Activated T-cell treated with anti-CD3 and anti-CD28 coated beads, Interleukin-2, amount 50 U/mL, for 48 hours (primary cell): ENCODE results near the gene PI4KA.
"Not testable (repeated sequence)": the region's sequence is repeated elsewhere in the genome, so short reads cannot be mapped to it uniquely, and the experiment has no call there.

Source experiments
- DNase-seq, 2 experiments: peaks; one replicate each; pipeline ENCODE4 v3.0.0-alpha.2; 2020

The PI4KA gene

GRCh38 chr22:20844055-20845037 lies 14.3 kb downstream of the PI4KA start:
- no peak for DNase-seq

- no peak for DNase-seq
Measured at GRCh38 chr22:20843501-20843900, 15.1 kb downstream of the PI4KA start.

- peak; percentile 45 to 51 for DNase-seq
Measured at GRCh38 chr22:20840646-20841371, 17.8 kb downstream of the PI4KA start.

- no peak for DNase-seq
Measured at GRCh38 chr22:20839837-20840645, 18.6 kb downstream of the PI4KA start.

- DNase-seq, result not testable (repeated sequence)
Measured at GRCh38 chr22:20839354-20839753, 19.3 kb downstream of the PI4KA start.

GRCh38 chr22:20836987-20837823 lies 21.4 kb downstream of the PI4KA start:
- no peak for DNase-seq

GRCh38 chr22:20834725-20835124 lies 23.9 kb downstream of the PI4KA start:
- no peak for DNase-seq

GRCh38 chr22:20834206-20834605 lies 24.4 kb downstream of the PI4KA start:
- DNase-seq, result no peak

GRCh38 chr22:20833225-20833665 lies 25.4 kb downstream of the PI4KA start:
- DNase-seq, result no peak

- DNase-seq, result no peak
Measured at GRCh38 chr22:20829491-20830134, 29.0 kb downstream of the PI4KA start.

- not testable (repeated sequence) for DNase-seq
Measured at GRCh38 chr22:20826373-20827152, 32.0 kb downstream of the PI4KA start.

- DNase-seq, result no peak
Measured at GRCh38 chr22:20825624-20826023, 33.0 kb downstream of the PI4KA start.

GRCh38 chr22:20825216-20825615 lies 33.4 kb downstream of the PI4KA start:
- DNase-seq, result not testable (repeated sequence)

GRCh38 chr22:20823264-20823663 lies 35.3 kb downstream of the PI4KA start:
- no peak for DNase-seq

- no peak for DNase-seq
Measured at GRCh38 chr22:20822240-20822639, 36.4 kb downstream of the PI4KA start.

GRCh38 chr22:20821717-20822239 lies 36.8 kb downstream of the PI4KA start:
- DNase-seq, result not testable (repeated sequence)

- DNase-seq, result no peak
Measured at GRCh38 chr22:20819471-20819870, 39.1 kb downstream of the PI4KA start.

GRCh38 chr22:20818471-20818870 lies 40.1 kb downstream of the PI4KA start:
- DNase-seq, result no peak

- DNase-seq, result no peak
Measured at GRCh38 chr22:20816559-20816958, 42.1 kb downstream of the PI4KA start.

GRCh38 chr22:20815477-20816050 lies 43.0 kb downstream of the PI4KA start:
- DNase-seq, result no peak
